NCI-H128 (cell line): ENCODE results near the gene UPF1.
A peak's percentile ranks its signal among the peaks of the same experiment; 100 is the strongest.

Source experiments
- DNase-seq: peaks from one replicate; lab custom pipeline; 2025; ENCODE audit not compliant: unreplicated experiment; lab: John Stamatoyannopoulos, UW

UPF1 gene

GRCh38 chr19:18868380-18869022 is 36.7 kb downstream of the UPF1 start:
- DNase-seq: no peak

GRCh38 chr19:18869023-18869618 is 37.4 kb downstream of the UPF1 start:
- DNase-seq: no peak

GRCh38 chr19:18869781-18870530 is 38.2 kb downstream of the UPF1 start:
- DNase-seq: no peak

DNA sequence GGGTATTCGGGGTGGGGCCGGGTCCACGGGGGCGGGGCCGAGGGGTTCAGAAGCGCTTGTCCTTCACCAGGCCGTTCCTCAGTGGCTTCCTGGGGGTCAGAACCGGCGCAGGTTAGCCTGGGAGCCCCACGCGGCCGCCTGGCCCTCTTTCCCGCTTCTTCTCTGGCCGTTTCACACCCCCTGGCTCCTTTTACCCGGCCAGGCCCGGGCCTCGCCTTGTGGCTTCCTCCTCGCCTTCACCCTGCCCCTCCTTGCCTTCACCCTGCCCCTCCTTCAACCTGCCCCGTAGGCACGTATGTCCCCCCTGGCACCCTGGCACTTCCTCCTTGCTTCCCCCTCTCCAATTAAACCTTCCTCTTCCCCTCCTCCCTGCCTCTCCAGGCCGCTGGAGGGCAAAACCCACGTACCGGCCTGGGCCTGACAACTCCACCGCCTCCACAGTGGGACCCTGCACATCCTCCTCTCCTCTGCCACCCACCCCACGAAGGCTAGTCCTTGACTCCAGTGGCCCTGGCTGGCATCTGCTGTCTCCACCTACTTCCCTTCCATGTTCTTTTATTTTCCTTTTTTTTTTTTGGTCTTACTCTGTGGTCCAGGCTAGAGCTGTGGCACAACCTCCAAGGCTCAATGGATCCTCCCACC is 38.9 kb downstream of the UPF1 start:
- DNase-seq: no peak

DNA sequence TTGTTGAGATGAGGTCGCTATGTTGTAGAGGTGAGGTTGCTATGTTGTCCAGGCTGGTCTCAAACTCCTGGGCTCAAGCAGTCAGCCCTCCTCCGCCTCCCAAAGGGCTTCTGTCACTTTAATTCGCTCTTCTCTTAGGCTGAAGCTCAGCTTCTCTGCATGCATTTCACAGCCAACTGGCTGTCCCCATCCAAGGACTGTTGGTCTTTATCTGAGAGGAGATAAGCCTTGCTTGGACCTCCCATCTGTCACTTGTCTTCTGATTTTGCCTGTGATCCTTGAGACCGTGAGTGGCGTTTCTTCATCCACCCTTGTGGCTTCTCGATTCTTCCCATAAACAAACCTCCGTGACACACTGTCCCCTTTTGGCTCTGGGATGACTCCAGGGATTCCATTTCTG is 39.8 kb downstream of the UPF1 start:
- DNase-seq: no peak

DNA sequence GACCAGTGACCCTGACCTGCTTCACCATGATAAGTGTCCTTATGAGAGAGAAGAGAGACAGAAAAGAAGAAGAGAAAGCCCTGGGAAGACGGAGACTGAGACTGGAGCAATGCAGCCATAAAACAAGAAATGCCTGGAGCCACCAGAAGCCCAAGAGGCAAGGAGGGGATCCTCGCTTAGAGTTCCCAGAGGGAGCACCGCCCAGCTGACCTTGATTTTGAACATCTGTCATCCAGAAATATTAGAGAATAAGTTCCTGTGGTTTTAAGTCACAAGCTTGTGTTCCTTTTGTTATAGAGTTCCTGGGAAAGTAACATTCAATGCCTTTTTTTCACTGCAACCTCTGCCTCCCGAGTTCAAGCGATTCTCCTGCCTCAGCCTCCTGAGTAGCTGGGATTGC is 44.0 kb downstream of the UPF1 start:
- DNase-seq: no peak

GRCh38 chr19:18876865-18877264 is 45.1 kb downstream of the UPF1 start:
- no peak for DNase-seq

GRCh38 chr19:18878058-18878797 is 46.5 kb downstream of the UPF1 start:
- DNase-seq: no peak

DNA sequence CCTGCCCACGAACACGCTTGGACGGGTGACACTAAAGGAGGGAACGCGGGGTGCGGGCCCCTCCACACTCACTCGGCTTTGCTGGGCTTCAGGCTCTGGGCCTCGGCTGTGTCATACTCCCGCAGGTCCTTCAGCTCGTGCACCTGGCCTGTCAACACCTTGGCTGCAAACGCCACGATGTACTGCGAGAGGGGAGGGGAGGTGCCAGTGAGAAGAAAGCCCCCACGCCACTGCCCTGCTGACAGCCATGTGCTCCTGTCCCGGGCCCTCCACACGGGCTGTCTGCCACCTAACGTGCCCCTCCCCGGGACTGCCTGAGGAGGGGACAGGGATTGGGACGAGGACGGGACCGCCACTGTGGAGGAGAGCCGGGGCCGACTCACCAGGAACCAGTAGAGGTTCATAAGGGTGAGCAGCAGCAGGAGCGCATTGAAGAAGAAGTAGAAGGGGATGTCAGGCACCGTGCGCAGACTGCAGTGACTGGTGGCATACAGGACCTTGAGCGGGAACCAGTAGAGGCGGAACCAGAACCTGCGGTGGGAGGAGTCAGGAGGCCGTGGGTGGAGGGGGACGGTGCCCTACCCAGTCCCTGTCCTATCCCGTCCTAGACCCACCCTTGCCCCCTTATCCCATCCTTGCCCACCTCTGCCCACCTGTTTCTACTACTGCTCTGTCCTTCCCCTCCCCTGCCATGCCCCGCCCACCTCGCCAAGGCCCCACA is 47.3 kb downstream of the UPF1 start:
- no peak for DNase-seq

- no peak for DNase-seq
These were observed 48.0 kb downstream of the UPF1 start for GRCh38 chr19:18879579-18880373.

- no peak for DNase-seq
These were observed 49.7 kb downstream of the UPF1 start for GRCh38 chr19:18881491-18881890.

DNA sequence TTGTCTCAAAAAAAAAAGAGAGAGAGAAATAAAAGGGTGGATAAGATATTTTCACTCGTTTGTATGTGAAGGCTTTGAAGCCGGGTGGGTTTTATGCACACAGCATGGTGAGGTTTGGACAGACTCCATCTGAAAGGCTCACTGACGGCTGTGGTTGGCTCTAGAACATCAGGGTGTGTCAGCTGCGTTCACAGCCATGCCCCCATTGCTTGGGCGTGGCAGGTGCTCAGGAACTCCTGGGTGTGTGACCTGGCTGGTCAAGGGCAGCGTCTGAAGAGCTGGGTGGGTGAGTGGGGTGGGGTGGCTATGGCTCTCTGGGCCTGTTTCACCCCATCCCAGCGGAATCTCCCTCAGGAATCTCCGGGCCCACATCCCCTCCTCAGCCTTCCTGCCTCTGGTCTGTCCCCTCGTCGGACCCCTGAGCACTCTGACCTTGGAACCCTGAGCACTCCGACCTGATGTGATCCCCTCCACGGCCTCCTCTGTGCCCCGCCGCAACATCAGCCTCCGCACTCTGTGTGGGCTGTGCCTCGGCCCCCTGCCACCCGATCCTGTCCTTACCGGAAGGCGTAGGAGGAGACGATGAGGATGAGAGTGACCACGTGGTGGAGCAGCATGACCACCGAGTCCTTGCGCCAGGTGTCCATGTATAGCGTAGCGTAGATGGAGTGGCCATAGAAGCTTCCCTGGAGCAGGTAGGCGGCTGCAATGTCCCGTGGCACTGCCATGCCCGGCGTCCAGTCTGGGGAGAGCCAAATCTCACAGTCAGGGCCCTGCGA is 52.0 kb downstream of the UPF1 start:
- no peak for DNase-seq

DNA sequence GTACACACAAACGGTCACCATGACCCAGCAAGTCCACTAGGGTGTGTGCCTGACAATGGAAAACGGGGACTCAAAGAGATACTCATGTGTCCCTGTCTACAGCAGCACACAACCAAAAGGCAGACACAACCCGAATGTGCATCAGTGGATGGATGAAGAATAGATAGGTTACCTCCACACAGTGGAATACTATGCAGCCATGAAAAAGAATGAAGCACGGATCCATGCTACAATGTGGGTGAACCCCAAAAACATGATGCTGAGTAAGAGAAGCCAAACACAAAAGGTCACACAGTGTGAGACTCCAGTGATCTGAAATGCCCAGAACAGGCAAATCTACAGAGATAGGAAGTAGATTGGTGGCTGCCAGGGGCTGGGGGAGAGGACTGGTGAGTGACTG is 55.2 kb downstream of the UPF1 start:
- no peak for DNase-seq

DNA sequence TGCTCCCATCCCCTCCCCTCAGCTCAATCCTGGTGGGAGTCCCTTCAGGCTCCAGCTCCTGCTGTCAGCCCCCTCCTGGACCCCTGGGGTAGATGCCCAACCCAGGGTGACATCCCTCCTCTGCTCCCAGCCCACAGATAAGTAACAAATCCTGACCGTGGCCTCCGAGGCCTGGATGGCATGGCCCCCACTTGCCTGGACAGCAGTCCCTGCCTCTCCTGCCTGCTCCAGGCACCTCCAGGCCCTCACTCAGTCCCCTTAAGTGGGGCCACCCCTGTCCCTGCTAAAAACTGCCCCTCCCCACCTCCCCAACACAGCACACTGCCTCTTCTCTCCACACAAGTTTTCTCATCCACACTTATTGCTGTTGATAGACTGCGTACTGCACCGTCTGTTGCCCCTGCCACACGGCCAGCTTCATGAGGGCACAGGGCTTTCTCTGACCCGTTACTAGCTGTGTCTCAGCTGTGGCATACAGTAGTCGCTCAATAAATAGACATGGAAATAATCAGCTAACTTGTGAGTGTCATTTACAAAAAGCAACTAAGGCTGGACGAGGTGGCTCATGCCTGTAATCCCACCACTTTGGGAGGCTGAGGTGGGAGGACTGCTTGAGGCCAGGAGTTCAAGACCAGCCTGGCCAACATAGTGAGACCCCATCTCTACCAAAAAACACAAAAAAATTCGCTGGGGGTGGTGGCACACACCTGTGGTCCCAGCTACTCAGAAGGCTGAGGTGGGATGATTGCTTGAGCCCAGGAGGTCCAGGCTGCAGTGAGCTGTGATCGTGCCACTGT is 58.4 kb downstream of the UPF1 start:
- no peak for DNase-seq

- DNase-seq: no peak
These were observed 62.0 kb downstream of the UPF1 start for GRCh38 chr19:18893587-18894253.

GRCh38 chr19:18894254-18895037 is 62.7 kb downstream of the UPF1 start:
- DNase-seq: peak; percentile 23
